Neutrophil (primary cell): Measurements from ENCODE around the gene MYORG.
A peak's percentile ranks its signal among the peaks of the same experiment; 100 is the strongest.

Experiments
- H3K27ac ChIP-seq: fragments of 200-600 bp; sonication (generic); 2 replicates; pipeline ENCODE4 v1.5.1; 2016; ENCODE audit warnings: mild to moderate bottlenecking, moderate library complexity
- H3K27me3 ChIP-seq: fragments of 200-600 bp; sonication (generic); 2 replicates; pipeline ENCODE4 v1.6.0; 2016; ENCODE audit warnings: mild to moderate bottlenecking
- H3K36me3 ChIP-seq: fragments of 200-600 bp; sonication (generic); 2 replicates; pipeline ENCODE4 v1.5.1; 2017
- H3K4me1 ChIP-seq, 2 experiments: fragments of 200-600 bp in 1 of 2; sonication (generic) in 1 of 2; 1 replicate in 1 of 2; 2 replicates in 1 of 2; pipeline versions ENCODE4 v1.5.1 to v1.6.1; 2013 to 2016; ENCODE audit warnings: low read depth in 1 of 2, low read length in 1 of 2, mild to moderate bottlenecking in 1 of 2, moderate library complexity in 1 of 2; ENCODE audit not compliant: control insufficient read depth in 1 of 2, insufficient read depth in 1 of 2
- H3K4me3 ChIP-seq, 2 experiments: fragments of 200-600 bp in 1 of 2; sonication (generic) in 1 of 2; 1 replicate in 1 of 2; 2 replicates in 1 of 2; pipeline ENCODE4 v1.5.1; 2013 to 2016; ENCODE audit warnings: low read depth in 1 of 2, low read length in 1 of 2, mild to moderate bottlenecking in 1 of 2, moderate library complexity in 1 of 2
- H3K9me3 ChIP-seq: fragments of 200-600 bp; sonication (generic); 2 replicates; pipeline ENCODE4 v1.5.1; 2016
- CTCF ChIP-seq: fragments of 200-600 bp; sonication (generic); IDR thresholded peaks from 2 replicates; pipeline ENCODE4 v1.5.1; 2016; ENCODE audit warnings: antibody characterized with exemption

The MYORG gene

DNA sequence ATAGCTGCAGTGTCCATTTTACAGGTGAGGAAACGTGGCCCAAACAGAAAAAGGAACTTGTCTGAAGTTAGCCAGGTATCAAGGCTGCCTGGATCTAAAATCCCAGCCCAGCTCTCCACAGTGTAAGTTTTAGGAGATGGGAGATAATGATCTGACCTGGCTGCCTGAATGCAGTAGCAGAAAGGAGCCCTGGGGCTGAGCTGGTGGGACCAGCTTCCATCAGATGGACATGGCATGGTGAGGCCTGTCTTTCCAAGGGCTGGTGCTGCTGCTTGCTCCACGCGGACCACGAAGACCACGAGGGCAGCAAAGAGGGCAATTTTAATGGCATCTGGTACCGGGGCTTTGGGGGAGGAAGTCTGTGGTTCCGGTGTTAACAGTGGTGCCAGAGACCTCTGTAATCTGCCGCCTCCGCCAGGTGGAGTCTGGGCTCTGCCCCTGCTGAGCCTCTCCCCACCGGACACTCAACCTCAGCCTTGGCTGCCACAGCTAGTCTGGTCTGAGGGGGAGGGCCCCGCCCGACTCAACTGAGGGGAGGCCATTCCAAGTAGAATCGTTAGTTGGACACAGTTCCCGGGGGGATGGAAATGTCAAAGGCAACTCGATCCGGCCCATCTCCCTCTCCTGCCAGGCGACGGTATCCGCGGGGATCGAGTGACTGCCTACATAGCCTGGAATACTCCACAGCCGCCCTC is 650 bp downstream of the MYORG start:
- H3K27ac ChIP-seq: no peak overlapping the region
- no peaks in the 10 kb centered on the region for H3K9me3 ChIP-seq
- peaks cover 33 to 37% of the 10 kb centered on the region in 2 experiments for H3K4me1 ChIP-seq
- no peaks in the 10 kb centered on the region for H3K36me3 ChIP-seq
- TF ChIP-seq CTCF: no peak
- H3K4me3 ChIP-seq: peak overlapping the region; percentile 77 to 92
- H3K27me3 ChIP-seq: peaks cover 59% of the 10 kb centered on the region

DNA sequence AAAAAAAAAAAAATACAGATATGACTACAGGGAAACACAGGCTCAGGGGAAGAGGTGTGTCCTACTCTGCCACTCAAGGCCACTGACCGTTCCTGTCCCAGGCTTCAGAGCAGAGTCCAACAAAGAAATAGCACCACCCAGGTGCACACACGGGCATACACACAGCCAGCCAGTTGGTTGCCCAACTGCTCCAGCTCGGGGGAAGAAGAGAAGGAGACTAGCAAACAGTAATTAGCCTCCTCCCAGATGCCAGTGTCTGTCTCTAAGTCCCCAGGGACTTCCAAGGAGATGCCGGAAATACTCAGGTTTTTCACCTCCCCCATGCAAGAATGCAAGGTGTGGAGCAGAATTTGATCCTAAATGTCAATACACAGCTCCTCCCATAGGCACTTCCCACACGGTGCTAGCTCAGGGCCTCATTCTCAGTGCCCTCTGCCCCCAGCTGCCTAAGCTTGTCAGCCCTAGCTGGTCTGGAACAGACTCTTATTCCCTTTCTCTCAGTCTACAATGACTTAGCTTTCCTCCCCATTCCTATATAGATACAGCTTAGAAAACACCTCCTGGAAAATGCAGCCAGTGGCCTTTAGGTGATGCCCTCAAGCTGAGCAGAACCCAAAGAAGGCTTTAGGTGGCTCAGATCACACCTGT is 1.7 kb downstream of the MYORG start:
- peaks cover 24 to 27% of the 10 kb centered on the region in 2 experiments for H3K4me1 ChIP-seq
- H3K36me3 ChIP-seq: no peaks in the 10 kb centered on the region
- no peak overlapping the region for H3K4me3 ChIP-seq
- TF ChIP-seq CTCF: no peak
- H3K9me3 ChIP-seq: no peaks in the 10 kb centered on the region
- H3K27me3 ChIP-seq: peaks cover 56% of the 10 kb centered on the region
- H3K27ac ChIP-seq: no peak overlapping the region

DNA sequence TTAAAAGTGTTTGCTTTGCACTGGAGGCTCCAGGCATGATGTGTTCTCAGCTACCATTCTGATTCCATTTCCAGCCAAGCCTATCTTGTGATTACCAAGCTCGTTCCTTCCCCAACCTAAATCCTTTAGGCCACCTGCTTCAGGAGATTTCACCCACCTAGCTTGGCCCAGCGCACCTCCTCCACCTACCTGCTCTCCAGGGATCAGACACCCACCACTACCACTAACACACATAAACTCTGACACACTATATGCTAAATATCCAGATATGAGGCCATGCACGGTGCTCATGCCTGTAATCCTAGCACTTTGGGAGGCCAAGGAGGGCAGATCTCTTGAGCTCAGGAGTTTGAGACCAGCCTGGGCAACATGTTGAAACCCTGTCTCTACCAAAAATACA is 2.4 kb downstream of the MYORG start:
- Histone ChIP-seq H3K4me1 (peaks cover 18 to 20% of the 10 kb centered on the region in 2 experiments), H3K27me3 (peaks cover 49% of the 10 kb centered on the region), H3K4me3 (no peak overlapping the region), H3K36me3 (no peaks in the 10 kb centered on the region), H3K27ac (no peak overlapping the region), H3K9me3 (no peaks in the 10 kb centered on the region)
- no peak for TF ChIP-seq CTCF

- Histone ChIP-seq H3K27me3 (peaks cover 45% of the 10 kb centered on the region), H3K4me3 (no peak overlapping the region), H3K36me3 (no peaks in the 10 kb centered on the region), H3K27ac (no peak overlapping the region), H3K9me3 (no peaks in the 10 kb centered on the region), H3K4me1 (peaks cover 17 to 18% of the 10 kb centered on the region in 2 experiments)
- no peak for TF ChIP-seq CTCF
These were observed 2.9 kb downstream of the MYORG start for GRCh38 chr9:34373749-34374148.

- H3K27me3 ChIP-seq: peaks cover 33% of the 10 kb centered on the region
- no peaks in the 10 kb centered on the region for H3K36me3 ChIP-seq
- no peak for TF ChIP-seq CTCF
- peaks cover 16 to 18% of the 10 kb centered on the region in 2 experiments for H3K4me1 ChIP-seq
- no peak overlapping the region for H3K27ac ChIP-seq
- no peak overlapping the region for H3K4me3 ChIP-seq
- H3K9me3 ChIP-seq: no peaks in the 10 kb centered on the region
These were observed 4.2 kb downstream of the MYORG start for GRCh38 chr9:34372467-34373011.
